AML-193 (cell line): ENCODE data around the gene OGFOD3.
"Not testable (repeated sequence)": the region's sequence is repeated elsewhere in the genome, so short reads cannot be mapped to it uniquely, and the experiment has no call there.

ENCODE experiments used
- DNase-seq, 2 experiments: peaks; one replicate each; lab custom pipeline; 2025; lab: John Stamatoyannopoulos, UW

Gene OGFOD3

GRCh38 chr17:82373072-82373452 lies 45.3 kb downstream of the OGFOD3 start:
- DNase-seq, result not testable (repeated sequence)

- DNase-seq, result no peak
Observed at GRCh38 chr17:82372249-82373071, 45.9 kb downstream of the OGFOD3 start.

- no peak for DNase-seq
Observed at GRCh38 chr17:82371333-82372248, 46.8 kb downstream of the OGFOD3 start, which contains the start of gene UTS2R. Gene UTS2R (plus strand): TSS chr17:82371765. CDS start chr17:82374325, 2,560 bp downstream.

- no peak for DNase-seq
Observed at GRCh38 chr17:82370471-82371332, 47.7 kb downstream of the OGFOD3 start.

- no peak for DNase-seq
Observed at GRCh38 chr17:82369211-82369610, 49.2 kb downstream of the OGFOD3 start.

- no peak for DNase-seq
Observed at GRCh38 chr17:82367724-82368524, 50.5 kb downstream of the OGFOD3 start.

GRCh38 chr17:82366749-82367148 lies 51.6 kb downstream of the OGFOD3 start:
- DNase-seq, result no peak

- DNase-seq, result no peak
Observed at GRCh38 chr17:82365606-82366295, 52.6 kb downstream of the OGFOD3 start.

- DNase-seq, result no peak
Observed at GRCh38 chr17:82361885-82362633, 56.3 kb downstream of the OGFOD3 start.

- not testable (repeated sequence) for DNase-seq
Observed at GRCh38 chr17:82359451-82360074, 58.8 kb downstream of the OGFOD3 start.

- DNase-seq, result peak in 1 of 2 experiments; percentile 26
Observed at GRCh38 chr17:82358465-82359350, 59.7 kb downstream of the OGFOD3 start, which contains the start of gene TEX19. Gene TEX19 (plus strand): TSS chr17:82359247. CDS start chr17:82362151, 2,904 bp downstream.

GRCh38 chr17:82357394-82357793 lies 61.0 kb downstream of the OGFOD3 start:
- DNase-seq, result no peak

- no peak for DNase-seq
Observed at GRCh38 chr17:82356845-82357355, 61.5 kb downstream of the OGFOD3 start.

GRCh38 chr17:82355770-82356427 lies 62.5 kb downstream of the OGFOD3 start:
- DNase-seq, result no peak

GRCh38 chr17:82354804-82355308 lies 63.5 kb downstream of the OGFOD3 start:
- no peak for DNase-seq

GRCh38 chr17:82353484-82353883 lies 64.9 kb downstream of the OGFOD3 start:
- DNase-seq, result no peak
